ENCODE measurements around the gene TPRG1.

The TPRG1 gene

GRCh38 chr3:189295089-189295488 lies 123.3 kb downstream of the TPRG1 start:
- no peak for TF ChIP-seq CTCF (IDR thresholded peaks at IDR 0.05; ENCODE audit: low read depth, low read length)
- H3K36me3 ChIP-seq = no peaks in the 10 kb centered on the region
- H3K27ac ChIP-seq = no peak overlapping the region
- no peak for DNase-seq
- H3K4me3 ChIP-seq (ENCODE audit: low read depth, low read length) = no peak overlapping the region
- no peaks in the 10 kb centered on the region for H3K27me3 ChIP-seq (ENCODE audit: insufficient read depth, low read depth, severe bottlenecking)
- no peaks in the 10 kb centered on the region for H3K9me3 ChIP-seq (ENCODE audit: severe bottlenecking)

GRCh38 chr3:189297932-189298331 lies 126.2 kb downstream of the TPRG1 start:
- H3K27me3 ChIP-seq (ENCODE audit: insufficient read depth, low read depth, severe bottlenecking) = no peaks in the 10 kb centered on the region
- no peaks in the 10 kb centered on the region for H3K9me3 ChIP-seq (ENCODE audit: severe bottlenecking)
- no peaks in the 10 kb centered on the region for H3K36me3 ChIP-seq
- no peak overlapping the region for H3K27ac ChIP-seq
- DNase-seq = no peak
- H3K4me3 ChIP-seq (ENCODE audit: low read depth, low read length) = no peak overlapping the region
- TF ChIP-seq CTCF (IDR thresholded peaks at IDR 0.05; ENCODE audit: low read depth, low read length) = no peak

GRCh38 chr3:189298469-189299375 lies 127.0 kb downstream of the TPRG1 start:
- TF ChIP-seq CTCF (IDR thresholded peaks at IDR 0.05; ENCODE audit: low read depth, low read length) = no peak
- Histone ChIP-seq H3K27ac (no peak overlapping the region), H3K36me3 (no peaks in the 10 kb centered on the region), H3K4me3 (ENCODE audit: low read depth, low read length) (no peak overlapping the region), H3K27me3 (ENCODE audit: insufficient read depth, low read depth, severe bottlenecking) (no peaks in the 10 kb centered on the region), H3K9me3 (ENCODE audit: severe bottlenecking) (no peaks in the 10 kb centered on the region)
- no peak for DNase-seq

DNA sequence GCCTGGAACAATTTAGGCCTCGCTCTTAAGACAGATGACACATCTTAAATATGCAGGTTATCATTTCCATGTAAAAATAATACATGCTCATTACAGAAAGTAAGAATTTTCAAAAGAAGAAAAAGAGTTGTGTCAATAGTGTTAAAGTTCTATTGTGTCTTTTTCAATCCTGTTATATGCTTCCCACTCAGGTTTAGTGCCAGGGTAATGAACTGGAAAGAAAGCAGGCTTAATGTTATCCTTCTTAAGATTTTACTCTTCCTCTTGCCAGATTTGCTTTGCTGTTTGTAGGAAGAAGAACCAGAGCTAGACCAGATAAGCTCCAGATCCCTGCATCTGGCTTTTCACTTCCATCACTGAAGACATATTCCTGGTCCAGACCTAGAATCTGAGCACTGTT lies 128.6 kb downstream of the TPRG1 start:
- no peak overlapping the region for H3K27ac ChIP-seq
- H3K9me3 ChIP-seq (ENCODE audit: severe bottlenecking) = no peaks in the 10 kb centered on the region
- no peak for TF ChIP-seq CTCF (IDR thresholded peaks at IDR 0.05; ENCODE audit: low read depth, low read length)
- DNase-seq = no peak
- no peaks in the 10 kb centered on the region for H3K36me3 ChIP-seq
- no peaks in the 10 kb centered on the region for H3K27me3 ChIP-seq (ENCODE audit: insufficient read depth, low read depth, severe bottlenecking)
- H3K4me3 ChIP-seq (ENCODE audit: low read depth, low read length) = no peak overlapping the region

- H3K9me3 ChIP-seq (ENCODE audit: severe bottlenecking) = no peaks in the 10 kb centered on the region
- no peak overlapping the region for H3K27ac ChIP-seq
- H3K27me3 ChIP-seq (ENCODE audit: insufficient read depth, low read depth, severe bottlenecking) = no peaks in the 10 kb centered on the region
- TF ChIP-seq CTCF (IDR thresholded peaks at IDR 0.05; ENCODE audit: low read depth, low read length) = no peak
- DNase-seq = no peak
- H3K36me3 ChIP-seq = no peaks in the 10 kb centered on the region
- no peak overlapping the region for H3K4me3 ChIP-seq (ENCODE audit: low read depth, low read length)
These were observed 129.7 kb downstream of the TPRG1 start for GRCh38 chr3:189301479-189301878.

DNA sequence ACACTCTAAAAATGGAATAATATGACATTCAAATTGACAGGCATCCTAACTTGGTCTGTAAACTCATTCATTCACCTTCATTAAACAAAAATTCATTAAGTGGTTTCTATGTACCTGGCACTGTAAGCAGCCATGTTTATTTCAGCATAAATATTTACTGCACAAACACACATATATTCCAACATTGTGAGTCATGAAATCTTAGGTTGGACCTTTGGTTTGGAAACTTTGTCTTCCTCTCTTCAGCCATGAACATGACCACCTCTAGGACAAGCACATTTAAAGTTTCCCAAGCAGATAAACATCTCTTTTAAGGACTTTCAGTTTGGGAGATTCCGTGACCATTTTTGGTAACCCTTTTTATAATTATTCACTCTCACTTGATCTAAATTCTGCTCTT lies 131.8 kb downstream of the TPRG1 start:
- Histone ChIP-seq H3K4me3 (ENCODE audit: low read depth, low read length) (no peak overlapping the region), H3K27me3 (ENCODE audit: insufficient read depth, low read depth, severe bottlenecking) (no peaks in the 10 kb centered on the region), H3K27ac (no peak overlapping the region), H3K9me3 (ENCODE audit: severe bottlenecking) (no peaks in the 10 kb centered on the region), H3K36me3 (no peaks in the 10 kb centered on the region)
- DNase-seq = no peak
- no peak for TF ChIP-seq CTCF (IDR thresholded peaks at IDR 0.05; ENCODE audit: low read depth, low read length)

All from WERI-Rb-1 (cell line).